WI38 (cell line): ENCODE data around the gene ALDH1A1.

Source experiments
- H3K4me3 ChIP-seq: 2 replicates; pipeline ENCODE4 v1.5.1; 2011; ENCODE audit warnings: low read depth, mild to moderate bottlenecking, control low read depth, low read length
- CTCF ChIP-seq: IDR thresholded peaks from 2 replicates; pipeline ENCODE4 v1.5.1; 2012; ENCODE audit warnings: low read depth, mild to moderate bottlenecking, control low read depth, low read length

The ALDH1A1 gene

GRCh38 chr9:72995131-72996024 is 42.5 kb upstream of the ALDH1A1 start:
- no peak for TF ChIP-seq CTCF
- H3K4me3 ChIP-seq, result no peak overlapping the region

GRCh38 chr9:72991772-72992171 is 38.9 kb upstream of the ALDH1A1 start:
- TF ChIP-seq CTCF, result no peak
- H3K4me3 ChIP-seq, result no peak overlapping the region

GRCh38 chr9:72990397-72991182 is 37.7 kb upstream of the ALDH1A1 start:
- TF ChIP-seq CTCF, result no peak
- H3K4me3 ChIP-seq, result no peak overlapping the region

GRCh38 chr9:72986522-72987116 is 33.8 kb upstream of the ALDH1A1 start:
- TF ChIP-seq CTCF, result no peak
- no peak overlapping the region for H3K4me3 ChIP-seq

- TF ChIP-seq CTCF, result no peak
- H3K4me3 ChIP-seq, result no peak overlapping the region
Measured at GRCh38 chr9:72985746-72986145, 32.9 kb upstream of the ALDH1A1 start.

GRCh38 chr9:72984991-72985390 is 32.1 kb upstream of the ALDH1A1 start:
- TF ChIP-seq CTCF, result no peak
- no peak overlapping the region for H3K4me3 ChIP-seq
